ENCODE measurements around the gene CYP39A1. TPM values are rescaled to one million over a fixed set of nuclear protein-coding genes. Genes with fewer than 3 reads are reported as not detected.
A peak's percentile ranks its signal among the peaks of the same experiment; 100 is the strongest.

The CYP39A1 gene
- total RNA-seq, 1 experiment from 2014 or later: 0.54 TPM

DNA sequence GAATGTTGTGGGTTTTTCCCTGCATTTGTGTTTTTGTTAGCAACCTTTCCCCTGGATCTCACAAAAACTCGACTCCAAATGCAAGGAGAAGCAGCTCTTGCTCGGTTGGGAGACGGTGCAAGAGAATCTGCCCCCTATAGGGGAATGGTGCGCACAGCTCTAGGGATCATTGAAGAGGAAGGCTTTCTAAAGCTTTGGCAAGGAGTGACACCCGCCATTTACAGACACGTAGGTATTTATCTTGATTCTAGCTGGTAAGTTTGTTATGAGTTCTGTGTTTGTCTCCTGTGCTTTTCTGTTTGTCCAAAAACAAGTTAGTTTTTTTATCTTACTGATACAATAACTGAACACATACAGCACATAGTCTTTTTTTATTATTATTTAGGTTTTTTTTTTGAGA lies 3.2 kb upstream of the CYP39A1 start (continued):
- TF ChIP-seq TCF7L2 (IDR thresholded peaks at IDR 0.05; ENCODE audit: borderline replicate concordance, extremely low read depth, insufficient read depth, insufficient read length) (no peak), EZH2 (IDR thresholded peaks at IDR 0.05) (no peak), POLR2AphosphoS5 (IDR thresholded peaks at IDR 0.05; ENCODE audit: low read depth, low read length) (no peak), SIN3A (IDR thresholded peaks at IDR 0.05; ENCODE audit: low read depth) (no peak), EGR1 (IDR thresholded peaks at IDR 0.05; ENCODE audit: low read depth) (no peak), POLR2A (IDR thresholded peaks at IDR 0.05; ENCODE audit: borderline replicate concordance, extremely low read depth, insufficient read depth, insufficient read length) (no peak), YY1 (IDR thresholded peaks at IDR 0.05; ENCODE audit: extremely low read depth, insufficient replicate concordance, low read depth, low read length) (no peak), ZFX (IDR thresholded peaks at IDR 0.05) (no peak), CBX3 (IDR thresholded peaks at IDR 0.05; ENCODE audit: low read depth) (0 out of 2 replicates have a peak, but pooled peaks have one; percentile 33), SP1 (IDR thresholded peaks at IDR 0.05; ENCODE audit: low read depth) (no peak), JUND (IDR thresholded peaks at IDR 0.05) (no peak), CEBPB (IDR thresholded peaks at IDR 0.05; ENCODE audit: low read depth) (no peak), EZH2phosphoT487 (IDR thresholded peaks at IDR 0.05; ENCODE audit: borderline replicate concordance) (no peak), ELF1 (IDR thresholded peaks at IDR 0.05; ENCODE audit: borderline replicate concordance, low read depth) (no peak)
- TF ChIP-seq, protein P1, sequence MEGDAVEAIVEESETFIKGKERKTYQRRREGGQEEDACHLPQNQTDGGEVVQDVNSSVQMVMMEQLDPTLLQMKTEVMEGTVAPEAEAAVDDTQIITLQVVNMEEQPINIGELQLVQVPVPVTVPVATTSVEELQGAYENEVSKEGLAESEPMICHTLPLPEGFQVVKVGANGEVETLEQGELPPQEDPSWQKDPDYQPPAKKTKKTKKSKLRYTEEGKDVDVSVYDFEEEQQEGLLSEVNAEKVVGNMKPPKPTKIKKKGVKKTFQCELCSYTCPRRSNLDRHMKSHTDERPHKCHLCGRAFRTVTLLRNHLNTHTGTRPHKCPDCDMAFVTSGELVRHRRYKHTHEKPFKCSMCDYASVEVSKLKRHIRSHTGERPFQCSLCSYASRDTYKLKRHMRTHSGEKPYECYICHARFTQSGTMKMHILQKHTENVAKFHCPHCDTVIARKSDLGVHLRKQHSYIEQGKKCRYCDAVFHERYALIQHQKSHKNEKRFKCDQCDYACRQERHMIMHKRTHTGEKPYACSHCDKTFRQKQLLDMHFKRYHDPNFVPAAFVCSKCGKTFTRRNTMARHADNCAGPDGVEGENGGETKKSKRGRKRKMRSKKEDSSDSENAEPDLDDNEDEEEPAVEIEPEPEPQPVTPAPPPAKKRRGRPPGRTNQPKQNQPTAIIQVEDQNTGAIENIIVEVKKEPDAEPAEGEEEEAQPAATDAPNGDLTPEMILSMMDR (IDR thresholded peaks at IDR 0.05 in 2 of 3, conservative IDR thresholded peaks at IDR 0.05 in 1 of 3; ENCODE audit: borderline replicate concordance in 1 of 3, insufficient read depth in 1 of 3, low read depth in 2 of 3, low read length in 2 of 3): peak in 2 of 3 experiments; percentile 76 to 79; a peak in 4 of 6 replicates
- TF ChIP-seq, protein P2, sequence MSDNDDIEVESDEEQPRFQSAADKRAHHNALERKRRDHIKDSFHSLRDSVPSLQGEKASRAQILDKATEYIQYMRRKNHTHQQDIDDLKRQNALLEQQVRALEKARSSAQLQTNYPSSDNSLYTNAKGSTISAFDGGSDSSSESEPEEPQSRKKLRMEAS (IDR thresholded peaks at IDR 0.05): no peak
